ENCODE measurements around the gene TUSC2. TPM values are rescaled to one million over a fixed set of nuclear protein-coding genes. Genes with fewer than 3 reads are reported as not detected.

TUSC2 gene, protein sequence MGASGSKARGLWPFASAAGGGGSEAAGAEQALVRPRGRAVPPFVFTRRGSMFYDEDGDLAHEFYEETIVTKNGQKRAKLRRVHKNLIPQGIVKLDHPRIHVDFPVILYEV
- 32.9 TPM for total RNA-seq
- long read RNA-seq, transcript TUSC2-201 (3 exons, 1,691 nt), result major isoform, 71 of 79 reads
- long read RNA-seq, partial matches to known transcripts, result 4 of 79 reads
- long read RNA-seq, other reads (novel, unspliced or antisense), result 2 of 79 reads

DNA sequence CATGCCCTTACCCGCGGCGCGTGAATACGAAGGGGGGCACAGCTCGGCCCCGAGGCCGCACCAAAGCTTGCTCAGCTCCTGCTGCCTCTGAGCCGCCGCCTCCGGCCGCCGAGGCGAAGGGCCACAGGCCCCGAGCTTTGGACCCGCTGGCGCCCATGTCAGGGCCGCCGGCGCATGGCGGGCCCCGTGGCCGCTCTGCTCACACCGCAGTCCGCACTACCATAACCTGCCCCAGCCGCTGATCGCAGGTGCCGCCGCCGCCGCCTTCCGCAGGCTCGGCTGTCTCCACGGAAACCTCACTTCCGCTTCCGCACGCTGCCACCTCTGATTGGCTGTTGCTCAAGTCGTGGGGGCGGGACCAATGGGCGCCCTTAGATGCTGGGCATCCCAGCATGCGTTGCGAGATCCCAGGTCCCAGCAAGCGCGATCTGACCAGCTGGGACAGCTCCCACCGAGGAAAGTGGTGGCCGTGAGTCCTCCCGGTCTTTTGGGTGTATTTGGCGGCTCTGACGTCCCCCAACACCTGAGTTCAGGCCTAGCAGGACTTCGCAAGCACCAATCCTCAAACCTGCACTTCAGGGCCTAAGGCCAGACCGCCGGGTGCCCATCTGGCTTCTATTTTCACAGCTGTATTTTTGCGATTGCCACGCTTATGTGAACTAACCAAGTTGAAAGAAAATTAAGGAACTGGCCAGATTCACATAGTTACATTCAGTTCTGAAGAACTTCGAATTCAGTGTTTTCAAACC is at the start of gene TUSC2:
TSS of gene TUSC2 (minus strand) at position 281 of the 749 bp plus-strand sequence. CDS start at position 157, 124 bp downstream.
- Histone ChIP-seq H3K27ac (replicated peaks) (peak within 1 kb of the TSS; percentile 89), H3K36me3 (peaks cover 55% of the 10 kb centered on the region), H3K9me3 (replicated peaks) (no peaks in the 10 kb centered on the region), H3K27me3 (ENCODE audit: low read depth) (no peaks in the 10 kb centered on the region), H3K4me3 (peak within 1 kb of the TSS; percentile 97), H3K4me1 (peaks cover 83% of the 10 kb centered on the region)
- DNase-seq, result peak; percentile 97
- TF ChIP-seq, protein P1, sequence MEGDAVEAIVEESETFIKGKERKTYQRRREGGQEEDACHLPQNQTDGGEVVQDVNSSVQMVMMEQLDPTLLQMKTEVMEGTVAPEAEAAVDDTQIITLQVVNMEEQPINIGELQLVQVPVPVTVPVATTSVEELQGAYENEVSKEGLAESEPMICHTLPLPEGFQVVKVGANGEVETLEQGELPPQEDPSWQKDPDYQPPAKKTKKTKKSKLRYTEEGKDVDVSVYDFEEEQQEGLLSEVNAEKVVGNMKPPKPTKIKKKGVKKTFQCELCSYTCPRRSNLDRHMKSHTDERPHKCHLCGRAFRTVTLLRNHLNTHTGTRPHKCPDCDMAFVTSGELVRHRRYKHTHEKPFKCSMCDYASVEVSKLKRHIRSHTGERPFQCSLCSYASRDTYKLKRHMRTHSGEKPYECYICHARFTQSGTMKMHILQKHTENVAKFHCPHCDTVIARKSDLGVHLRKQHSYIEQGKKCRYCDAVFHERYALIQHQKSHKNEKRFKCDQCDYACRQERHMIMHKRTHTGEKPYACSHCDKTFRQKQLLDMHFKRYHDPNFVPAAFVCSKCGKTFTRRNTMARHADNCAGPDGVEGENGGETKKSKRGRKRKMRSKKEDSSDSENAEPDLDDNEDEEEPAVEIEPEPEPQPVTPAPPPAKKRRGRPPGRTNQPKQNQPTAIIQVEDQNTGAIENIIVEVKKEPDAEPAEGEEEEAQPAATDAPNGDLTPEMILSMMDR (IDR thresholded peaks at IDR 0.05; ENCODE audit: borderline replicate concordance), result no peak
- intact Hi-C loops (cut with micrococcal nuclease), result no loop called here

DNA sequence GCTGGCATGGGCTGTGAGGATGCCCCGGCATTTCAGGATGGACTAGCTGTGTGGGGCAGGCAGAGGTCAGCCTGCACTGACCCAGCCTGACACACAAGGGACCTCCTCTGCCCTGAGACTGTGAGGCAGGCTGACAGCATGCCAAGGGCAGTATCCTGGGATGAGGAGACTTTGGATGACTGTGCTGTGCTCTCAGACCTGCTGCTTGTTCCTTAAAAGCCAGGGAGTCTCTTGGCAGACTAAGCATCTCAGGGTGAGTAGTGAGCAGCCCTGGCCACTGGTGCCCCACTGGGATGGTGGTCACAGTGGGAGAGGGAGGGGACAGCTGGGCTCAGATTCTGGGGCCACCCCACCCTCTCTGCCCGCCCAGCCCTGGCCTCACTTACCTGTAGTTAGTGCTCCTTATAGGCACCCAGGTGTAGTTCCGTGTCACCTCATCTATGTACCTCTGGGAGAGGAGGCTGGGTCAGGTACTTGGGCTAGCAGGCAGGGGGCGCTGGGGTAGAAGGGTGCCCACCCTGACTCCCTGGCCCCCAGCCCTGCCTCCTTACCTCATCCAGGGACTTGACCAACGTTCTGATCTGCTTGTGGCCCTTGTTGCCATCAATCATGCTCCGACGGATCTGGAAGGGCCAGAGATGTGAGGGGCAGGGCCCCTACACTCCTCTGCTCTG is 47.4 kb upstream of the TUSC2 start:
- TF ChIP-seq, protein P1 (IDR thresholded peaks at IDR 0.05; ENCODE audit: borderline replicate concordance), result no peak
- Histone ChIP-seq H3K4me1 (no peaks in the 10 kb centered on the region), H3K27me3 (ENCODE audit: low read depth) (peaks cover 4% of the 10 kb centered on the region), H3K4me3 (no peak overlapping the region), H3K36me3 (no peaks in the 10 kb centered on the region), H3K9me3 (replicated peaks) (no peaks in the 10 kb centered on the region), H3K27ac (replicated peaks) (no peak overlapping the region)
- DNase-seq, result no peak
- intact Hi-C loops (cut with micrococcal nuclease), result no loop called here

DNA sequence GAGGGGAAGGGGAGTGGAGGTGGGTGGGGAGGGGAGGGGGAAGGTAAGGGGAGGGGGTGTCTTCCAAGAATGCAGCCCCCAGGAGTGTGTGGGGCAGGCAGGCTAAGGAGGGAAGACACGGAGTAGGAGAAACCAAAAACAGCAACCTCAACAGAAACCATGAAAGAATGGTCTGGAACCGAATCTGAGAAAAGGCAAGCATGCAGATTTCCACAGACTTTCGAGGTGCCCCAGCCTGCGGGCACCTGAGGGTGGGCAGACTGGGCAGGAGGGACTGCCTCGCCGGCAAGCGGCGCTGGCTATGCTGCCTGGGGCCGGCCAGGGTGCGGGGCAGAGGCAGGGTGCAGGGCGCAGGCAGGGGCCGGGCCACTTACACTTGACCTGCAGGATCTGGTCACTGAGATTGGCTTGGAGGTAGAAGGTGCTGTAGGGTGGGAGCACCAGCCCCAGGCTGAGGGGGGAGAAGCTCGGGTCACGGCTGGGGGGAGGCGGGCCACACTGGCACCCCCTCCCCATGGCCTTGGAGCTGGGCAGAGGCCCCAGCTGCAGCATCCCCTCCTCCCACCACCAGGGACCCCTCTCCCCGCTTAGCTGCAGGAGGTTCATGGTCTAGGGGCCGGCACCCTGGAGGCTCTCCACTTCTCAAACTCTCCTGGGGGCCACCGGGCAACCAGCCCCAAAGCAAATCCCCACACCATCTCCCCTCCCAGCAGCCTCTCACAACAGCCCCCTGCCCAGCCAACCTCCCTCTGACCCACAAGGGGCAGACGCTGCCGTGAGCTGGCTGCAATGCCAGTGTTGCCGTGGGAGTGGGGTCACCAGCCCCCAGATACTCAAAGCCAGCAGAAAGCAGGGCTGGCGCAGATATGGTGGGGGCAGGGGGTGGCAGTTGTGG is 46.6 kb upstream of the TUSC2 start:
- intact Hi-C loops (cut with micrococcal nuclease), result no loop called here
- TF ChIP-seq, protein P1 (IDR thresholded peaks at IDR 0.05; ENCODE audit: borderline replicate concordance), result no peak
- H3K27me3 ChIP-seq (ENCODE audit: low read depth), result peaks cover 4% of the 10 kb centered on the region
- no peak for DNase-seq
- no peaks in the 10 kb centered on the region for H3K36me3 ChIP-seq
- H3K4me1 ChIP-seq, result no peaks in the 10 kb centered on the region
- no peak overlapping the region for H3K27ac ChIP-seq (replicated peaks)
- H3K4me3 ChIP-seq, result no peak overlapping the region
- no peaks in the 10 kb centered on the region for H3K9me3 ChIP-seq (replicated peaks)

DNA sequence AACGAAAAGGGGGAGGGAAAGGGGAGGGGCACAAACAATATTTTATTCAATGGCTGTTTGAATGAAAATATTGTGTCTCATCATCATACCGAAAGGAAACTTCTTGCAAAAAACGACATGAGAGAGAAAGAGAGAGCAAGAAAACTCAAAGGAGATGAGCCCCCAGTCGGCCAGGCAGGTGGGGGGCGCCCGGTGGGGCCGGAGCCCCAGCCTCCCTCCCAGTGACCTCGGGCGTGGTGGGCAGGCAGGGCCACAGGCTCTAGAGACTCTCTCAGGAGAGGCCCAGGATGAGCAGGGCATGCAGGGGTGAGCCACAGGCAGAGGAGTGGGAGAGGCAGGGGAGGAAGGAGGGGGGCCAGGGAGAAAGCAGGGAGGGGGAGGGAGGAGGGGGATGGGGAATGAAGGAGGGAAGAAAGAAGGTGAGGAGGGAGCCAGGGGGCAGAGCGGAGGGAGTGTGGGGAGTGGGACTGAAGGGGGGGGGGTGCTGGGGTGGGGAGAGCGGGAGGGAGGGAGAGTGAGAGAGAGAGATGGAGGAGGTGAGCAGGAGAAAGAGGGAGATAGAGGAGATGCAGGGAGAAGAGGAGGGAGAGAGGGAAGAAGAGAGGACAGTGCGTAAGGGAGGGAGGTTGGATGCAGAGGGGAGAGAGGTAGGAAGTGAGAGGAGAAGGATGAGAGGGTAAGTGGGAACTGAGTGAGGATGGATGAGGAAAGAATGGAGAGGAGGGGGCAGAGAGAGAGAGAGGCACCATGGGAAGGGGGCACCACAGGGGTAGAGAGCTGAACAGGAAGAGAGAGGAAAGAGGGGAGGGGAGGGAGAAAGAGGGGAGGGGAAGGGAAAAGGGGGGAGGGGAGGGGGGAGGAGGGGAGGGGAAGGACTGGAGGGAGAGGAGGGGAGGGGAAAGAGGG is 45.4 kb upstream of the TUSC2 start:
- H3K36me3 ChIP-seq, result no peaks in the 10 kb centered on the region
- no peaks in the 10 kb centered on the region for H3K4me1 ChIP-seq
- no peak for DNase-seq
- H3K27ac ChIP-seq (replicated peaks), result no peak overlapping the region
- peaks cover 4% of the 10 kb centered on the region for H3K27me3 ChIP-seq (ENCODE audit: low read depth)
- no peak overlapping the region for H3K4me3 ChIP-seq
- TF ChIP-seq, protein P1 (IDR thresholded peaks at IDR 0.05; ENCODE audit: borderline replicate concordance), result no peak
- intact Hi-C loops (cut with micrococcal nuclease), result no loop called here
- H3K9me3 ChIP-seq (replicated peaks), result no peaks in the 10 kb centered on the region
